Esophagus mucosa (tissue), 1 donor: ENCODE measurements around the gene RAB4B. TPM values are rescaled to one million over a fixed set of nuclear protein-coding genes. Genes with fewer than 3 reads are reported as not detected.
"Not testable (repeated sequence)": the region's sequence is repeated elsewhere in the genome, so short reads cannot be mapped to it uniquely, and the experiment has no call there.

Experiments
- ATAC-seq: fragments of 200-7000 bp; cut with Tn5 transposase; one replicate; pipeline ENCODE4 v1.9.1; 2020
- total RNA-seq: library from RNA; stranded (reverse); gene quantifications from one replicate; pipeline ENCODE4 v1.2.4, GENCODE V29; 2023
- donor health status: DM: yes; HTN: yes; CAD: no.

RAB4B gene
- total RNA-seq, 1 donor from 2014 or later, result 17.8 TPM

- ATAC-seq, result not testable (repeated sequence)
Observed at GRCh38 chr19:40822704-40823553, 44.9 kb downstream of the RAB4B start.

GRCh38 chr19:40824916-40825315 lies 46.9 kb downstream of the RAB4B start:
- ATAC-seq, result not testable (repeated sequence)

GRCh38 chr19:40825460-40826095 lies 47.5 kb downstream of the RAB4B start:
- not testable (repeated sequence) for ATAC-seq

GRCh38 chr19:40826312-40826698 lies 48.3 kb downstream of the RAB4B start:
- ATAC-seq, result not testable (repeated sequence)

GRCh38 chr19:40826699-40827385 lies 48.8 kb downstream of the RAB4B start:
- not testable (repeated sequence) for ATAC-seq

GRCh38 chr19:40827386-40828247 lies 49.6 kb downstream of the RAB4B start:
- no peak for ATAC-seq

GRCh38 chr19:40829205-40829604 lies 51.2 kb downstream of the RAB4B start:
- no peak for ATAC-seq

GRCh38 chr19:40830741-40831140 lies 52.7 kb downstream of the RAB4B start:
- not testable (repeated sequence) for ATAC-seq

- no peak for ATAC-seq
Observed at GRCh38 chr19:40831502-40832430, 53.7 kb downstream of the RAB4B start.

- ATAC-seq, result not testable (repeated sequence)
Observed at GRCh38 chr19:40832431-40832790, 54.4 kb downstream of the RAB4B start.

GRCh38 chr19:40833728-40834533 lies 55.9 kb downstream of the RAB4B start:
- not testable (repeated sequence) for ATAC-seq

- ATAC-seq, result no peak
Observed at GRCh38 chr19:40836754-40837429, 58.8 kb downstream of the RAB4B start.

- not testable (repeated sequence) for ATAC-seq
Observed at GRCh38 chr19:40838477-40838876, 60.4 kb downstream of the RAB4B start.

- not testable (repeated sequence) for ATAC-seq
Observed at GRCh38 chr19:40842012-40842411, 64.0 kb downstream of the RAB4B start.

GRCh38 chr19:40842997-40843652 lies 65.1 kb downstream of the RAB4B start:
- ATAC-seq, result not testable (repeated sequence)

GRCh38 chr19:40843653-40844052 lies 65.6 kb downstream of the RAB4B start:
- peak; percentile 71 for ATAC-seq
